AG08395 (cell line): Measurements from ENCODE around the gene PPP4R4.
"Not testable (repeated sequence)": the region's sequence is repeated elsewhere in the genome, so short reads cannot be mapped to it uniquely, and the experiment has no call there.

Experiments
- DNase-seq: peaks from one replicate; pipeline ENCODE4 v3.0.0; 2012; ENCODE audit warnings: mixed read lengths, low spot score

The PPP4R4 gene

GRCh38 chr14:94269156-94269555 is 95.0 kb downstream of the PPP4R4 start:
- no peak for DNase-seq

DNA sequence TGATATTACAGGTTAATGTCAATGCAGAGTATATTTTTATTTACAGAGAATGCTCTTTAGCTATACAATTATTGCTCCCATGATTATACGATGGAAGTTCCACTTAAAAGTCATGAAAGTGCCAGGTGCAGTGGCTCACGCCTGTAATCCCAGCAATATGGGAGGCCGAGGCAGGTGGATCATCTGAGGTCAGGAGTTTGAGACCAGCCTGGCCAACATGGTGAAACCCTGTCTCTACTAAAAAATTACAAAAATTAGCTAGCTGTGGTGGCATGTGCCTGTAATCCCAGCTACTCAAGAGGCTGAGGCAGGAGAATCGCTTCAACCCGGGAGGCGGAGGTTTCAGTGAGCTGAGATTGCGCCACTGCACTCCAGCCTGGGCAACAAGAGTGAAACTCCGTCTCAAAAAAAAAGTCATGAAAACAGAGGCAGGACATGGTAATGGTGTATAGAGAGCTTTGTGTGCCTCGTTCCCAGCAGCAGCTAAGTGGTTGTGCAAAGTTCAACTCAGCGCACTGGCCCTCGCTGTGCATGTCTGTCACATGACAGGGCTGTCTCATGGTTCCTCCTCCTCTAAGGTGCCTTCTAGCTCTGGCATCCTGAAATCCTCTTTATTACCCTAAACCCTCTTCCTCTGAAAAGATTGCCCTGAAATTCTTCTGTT is 102.9 kb downstream of the PPP4R4 start:
- DNase-seq: not testable (repeated sequence)

DNA sequence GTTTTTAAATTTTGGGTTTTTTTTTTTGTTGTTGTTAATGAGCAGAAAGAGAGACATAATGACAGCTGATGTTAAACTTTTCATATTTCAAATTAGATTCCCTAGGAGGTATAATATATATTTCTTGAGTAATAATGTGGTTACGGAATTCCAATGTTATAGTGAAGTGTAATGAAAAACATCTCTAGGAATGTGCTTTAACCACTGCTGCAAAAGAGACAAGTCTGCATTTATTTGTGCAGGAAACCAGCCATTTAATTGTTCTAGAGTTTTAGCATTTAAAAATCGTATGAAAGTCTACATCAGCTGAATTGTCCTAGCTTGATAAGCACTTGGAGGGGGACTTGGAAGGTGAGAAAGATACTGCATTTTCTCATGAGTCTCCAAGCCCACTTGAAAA is 104.6 kb downstream of the PPP4R4 start:
- no peak for DNase-seq

- DNase-seq: no peak
These were observed 109.0 kb downstream of the PPP4R4 start for GRCh38 chr14:94282991-94283723.

DNA sequence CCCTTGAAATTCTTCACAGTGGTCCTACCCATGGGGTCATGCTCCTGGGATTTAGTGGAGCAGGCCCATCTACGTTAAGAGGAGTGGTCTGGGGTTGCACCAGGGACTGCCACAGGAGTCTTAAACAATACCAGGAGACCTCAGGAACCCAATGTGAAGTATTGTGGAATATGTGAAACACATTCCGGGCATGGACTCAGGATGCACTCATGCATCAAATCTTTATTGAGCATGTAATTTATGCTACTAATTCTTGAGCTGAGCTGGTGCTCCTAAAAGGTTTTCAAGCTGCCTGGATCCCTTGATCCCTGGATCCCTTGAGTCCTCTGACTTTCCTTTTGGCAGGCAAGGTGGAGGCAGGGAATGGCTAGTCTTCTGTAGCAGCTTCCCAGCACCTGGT is 110.1 kb downstream of the PPP4R4 start:
- DNase-seq: no peak

DNA sequence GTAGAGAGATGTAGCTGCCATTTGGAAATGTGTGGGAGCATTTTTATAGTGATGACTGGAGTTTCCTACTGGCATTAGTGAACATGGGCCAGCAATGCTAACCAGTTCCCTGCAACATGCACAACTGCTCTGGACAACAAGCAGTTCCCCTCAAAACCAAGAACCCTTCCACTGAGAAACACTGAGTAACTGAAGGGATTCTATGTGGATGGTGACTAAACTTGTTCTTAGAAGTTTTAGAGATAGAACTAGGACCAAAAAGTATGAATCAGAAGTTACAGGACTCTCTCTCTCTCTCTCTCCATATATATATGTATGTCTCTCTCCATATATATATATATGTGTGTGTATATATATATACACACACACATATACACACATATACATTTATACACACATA is 111.0 kb downstream of the PPP4R4 start:
- DNase-seq: no peak

- no peak for DNase-seq
These were observed 114.7 kb downstream of the PPP4R4 start for GRCh38 chr14:94288610-94289465.

DNA sequence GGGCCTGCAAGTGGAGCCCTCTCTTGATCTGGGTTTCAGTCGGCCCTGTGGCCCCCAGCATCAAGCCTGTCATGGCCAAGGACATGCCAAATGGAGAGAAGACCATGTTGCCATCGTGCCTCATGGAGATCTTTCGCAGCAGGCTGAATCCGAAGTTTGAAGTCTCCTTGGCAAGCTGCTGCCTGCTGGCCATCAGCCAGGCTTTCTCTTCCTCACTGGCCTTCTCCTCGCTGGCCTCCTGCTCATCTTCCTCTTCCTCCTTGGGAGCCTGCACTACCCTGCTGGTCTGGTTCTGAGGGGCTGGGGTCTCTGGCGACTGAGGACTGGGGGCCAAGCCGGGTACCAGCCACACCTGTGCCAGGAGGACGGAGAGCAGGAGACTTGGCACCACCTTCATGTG is 116.1 kb downstream of the PPP4R4 start:
- DNase-seq: no peak

GRCh38 chr14:94291159-94291905 is 117.2 kb downstream of the PPP4R4 start:
- no peak for DNase-seq

GRCh38 chr14:94291906-94292525 is 117.9 kb downstream of the PPP4R4 start:
- no peak for DNase-seq

- no peak for DNase-seq
These were observed 118.4 kb downstream of the PPP4R4 start for GRCh38 chr14:94292526-94292871.

DNA sequence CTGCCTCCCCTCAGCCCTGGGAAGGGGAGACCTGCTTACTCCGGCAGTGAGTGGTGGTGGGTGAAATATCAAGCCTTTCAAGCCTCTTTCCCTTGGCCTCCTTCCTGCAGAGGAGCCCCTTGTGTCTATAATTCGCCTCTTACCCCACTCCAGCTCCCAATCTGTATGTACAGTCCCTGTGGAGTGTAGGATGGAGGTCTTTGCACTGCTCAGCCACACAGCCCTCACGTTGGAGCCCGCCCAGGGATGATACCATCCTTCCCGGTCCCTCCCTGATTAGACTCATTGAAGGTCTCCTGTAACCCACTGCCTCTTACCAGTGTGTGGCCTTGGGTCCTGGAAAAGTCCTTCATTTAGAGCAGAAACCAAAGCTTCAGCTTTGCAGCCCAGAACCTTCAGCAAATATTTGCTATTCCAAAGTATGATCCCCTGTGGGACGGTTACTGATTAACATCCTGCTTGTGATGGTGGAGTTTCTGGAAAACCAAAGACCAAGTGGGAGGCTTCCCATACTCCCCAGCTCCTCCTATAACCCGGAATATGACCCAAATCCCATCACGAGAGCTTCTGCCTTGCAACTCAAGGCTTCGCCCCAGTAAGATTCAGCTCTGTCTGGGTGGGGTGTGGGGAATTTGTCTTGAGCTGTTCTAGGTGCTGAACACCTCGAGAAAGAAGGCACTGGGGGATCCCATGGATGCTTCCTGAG is 118.9 kb downstream of the PPP4R4 start, which contains the start of gene SERPINA10:
TSS of gene SERPINA10 (minus strand) at position 397 of the 706 bp plus-strand sequence. CDS start 2,675 bp downstream, outside the sequence.
- no peak for DNase-seq

GRCh38 chr14:94293578-94293924 is 119.4 kb downstream of the PPP4R4 start:
- DNase-seq: no peak

DNA sequence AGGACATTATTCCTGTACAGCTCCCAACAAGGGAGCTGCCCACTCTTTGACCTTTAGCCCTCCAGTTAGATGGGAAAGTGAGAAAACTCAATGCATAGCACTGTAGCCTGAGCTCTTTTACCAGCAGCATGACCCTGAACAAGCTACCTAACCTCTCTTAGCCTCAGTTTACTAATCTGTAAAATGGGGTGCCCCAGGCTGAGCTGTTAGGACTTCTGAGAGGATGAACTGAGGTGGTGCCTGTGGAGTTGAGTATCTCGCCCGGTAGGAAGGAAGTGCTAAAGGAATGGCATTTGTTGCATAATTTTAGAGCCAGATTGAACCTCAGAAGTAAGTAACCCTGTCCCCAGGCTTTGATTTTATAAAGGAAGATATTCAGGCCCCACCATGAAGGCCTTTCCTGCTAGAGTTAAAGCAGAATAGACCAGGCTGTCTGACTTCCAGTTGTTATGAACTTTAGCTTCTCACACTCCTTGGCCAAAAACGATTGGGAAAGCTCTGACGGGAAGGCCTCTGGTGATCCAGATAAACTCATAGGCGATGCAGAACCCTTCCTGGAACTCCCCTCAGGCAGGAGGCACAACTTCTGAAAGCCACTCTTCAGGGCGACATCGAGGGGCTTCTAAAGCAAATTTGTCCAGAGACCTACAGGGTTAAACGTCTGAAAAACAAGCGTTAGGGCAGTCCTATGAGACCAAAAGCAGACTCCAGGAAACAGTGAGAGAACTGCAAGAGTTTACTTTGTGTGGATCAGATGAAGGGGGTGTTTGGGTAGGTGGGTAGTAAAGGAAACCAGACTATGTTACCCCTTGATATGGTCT is 121.4 kb downstream of the PPP4R4 start:
- no peak for DNase-seq

- DNase-seq: not testable (repeated sequence)
These were observed 122.0 kb downstream of the PPP4R4 start for GRCh38 chr14:94296181-94296545.

- no peak for DNase-seq
These were observed 124.0 kb downstream of the PPP4R4 start for GRCh38 chr14:94298130-94298529.

DNA sequence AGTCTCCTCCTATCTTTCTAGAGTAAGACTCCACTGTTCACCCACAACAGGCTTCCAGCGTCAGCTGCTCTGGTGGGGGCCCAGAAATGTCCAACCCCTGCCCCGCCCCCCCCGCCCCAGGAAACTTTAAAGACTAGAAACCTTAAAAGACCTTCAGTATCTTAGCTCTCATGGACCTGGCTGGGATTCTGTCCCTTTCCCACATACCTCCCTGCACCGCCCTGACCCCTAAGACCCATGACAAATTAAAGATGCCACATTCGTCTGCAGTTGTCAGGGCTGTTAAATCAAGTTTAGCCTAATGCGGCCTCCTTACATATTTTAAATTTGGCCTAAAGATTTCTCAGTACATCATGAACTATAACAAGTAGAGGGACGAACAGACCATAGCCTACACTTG is 129.0 kb downstream of the PPP4R4 start:
- DNase-seq: no peak

GRCh38 chr14:94304243-94304642 is 130.1 kb downstream of the PPP4R4 start:
- no peak for DNase-seq

GRCh38 chr14:94305620-94306019 is 131.5 kb downstream of the PPP4R4 start:
- no peak for DNase-seq
